IMR-90 (cell line): ENCODE data around the gene RUSC1. TPM values are rescaled to one million over a fixed set of nuclear protein-coding genes. Genes with fewer than 3 reads are reported as not detected.

Experiments
- ATAC-seq: fragments of 200-7000 bp; cut with Tn5 transposase; 2 replicates; pipeline ENCODE4 v1.9.1; 2020; ENCODE audit warnings: low read depth, mild to moderate bottlenecking, moderate library complexity
- BruUV-seq: library from RNA; stranded (reverse); fragments of 400-500 nt; replicated peaks from 2 replicates; lab custom pipeline; 2021; lab: Mats Ljungman, UMichigan
- CTCF ChIA-PET: fragments of 300-600 bp; formaldehyde crosslinking; extraction: SDS; loops from one replicate; lab custom pipeline; 2021; ENCODE audit warnings: antibody characterized with exemption; lab: Yijun Ruan, JAX
- POLR2A ChIA-PET: fragments of 300-600 bp; sonication (Branson Sonifier 250); formaldehyde crosslinking; loops from one replicate; lab custom pipeline; 2022; ENCODE audit warnings: antibody characterized with exemption; ENCODE audit not compliant: unreplicated experiment; lab: Charles Lee
- DNase-seq: peaks from one replicate; pipeline ENCODE4 v3.0.0; 2013
- H2AFZ ChIP-seq: replicated peaks from 2 replicates; pipeline ENCODE3; 2013; ENCODE audit warnings: low read length, mild to moderate bottlenecking; ENCODE audit not compliant: poor library complexity
- H2AK5ac ChIP-seq: 2 replicates; pipeline ENCODE4 v1.6.1; 2013; ENCODE audit warnings: low read depth, low read length, inconsistent platforms
- H2AK9ac ChIP-seq: replicated peaks from 2 replicates; pipeline ENCODE3; 2013; ENCODE audit warnings: mild to moderate bottlenecking, low read depth, low read length, moderate library complexity; ENCODE audit not compliant: poor library complexity
- H2BK120ac ChIP-seq: 2 replicates; pipeline ENCODE4 v1.6.1; 2013; ENCODE audit warnings: low read depth, low read length, inconsistent platforms
- H2BK15ac ChIP-seq: 3 replicates; pipeline ENCODE4 v1.6.1; 2013; ENCODE audit warnings: low read depth, low read length, inconsistent platforms
- H2BK20ac ChIP-seq: 2 replicates; pipeline ENCODE4 v1.6.1; 2013; ENCODE audit warnings: low read depth, mild to moderate bottlenecking, inconsistent platforms, low read length, moderate library complexity
- H2BK5ac ChIP-seq: 2 replicates; pipeline ENCODE4 v1.6.1; 2013; ENCODE audit warnings: mild to moderate bottlenecking, low read depth, low read length, inconsistent platforms; ENCODE audit not compliant: poor library complexity, severe bottlenecking
- H3K14ac ChIP-seq: replicated peaks from 2 replicates; pipeline ENCODE4 v1.6.1; 2013; ENCODE audit warnings: low read depth, low read length, inconsistent platforms
- H3K18ac ChIP-seq: 2 replicates; pipeline ENCODE4 v1.6.1; 2013; ENCODE audit warnings: low read depth, low read length, control low read depth
- H3K23ac ChIP-seq: 2 replicates; pipeline ENCODE4 v1.6.1; 2013; ENCODE audit warnings: low read depth, low read length, inconsistent platforms
- H3K27ac ChIP-seq: 2 replicates; pipeline ENCODE4 v1.5.1; 2013; ENCODE audit warnings: mild to moderate bottlenecking, control low read depth, low read length; ENCODE audit not compliant: insufficient read depth
- H3K27me3 ChIP-seq: 2 replicates; pipeline ENCODE4 v1.6.1; 2013; ENCODE audit warnings: low read length; ENCODE audit not compliant: control insufficient read depth, insufficient read depth
- H3K36me3 ChIP-seq: 2 replicates; pipeline ENCODE4 v1.6.1; 2013; ENCODE audit warnings: low read length, mixed read lengths; ENCODE audit not compliant: control insufficient read depth, insufficient read depth
- H3K4ac ChIP-seq: 2 replicates; pipeline ENCODE4 v1.6.1; 2013; ENCODE audit warnings: low read depth, low read length, inconsistent platforms
- H3K4me1 ChIP-seq: 2 replicates; pipeline ENCODE4 v1.6.1; 2013; ENCODE audit warnings: low read length, mixed read lengths; ENCODE audit not compliant: control insufficient read depth, insufficient read depth
- H3K4me2 ChIP-seq: 2 replicates; pipeline ENCODE4 v1.6.1; 2013; ENCODE audit warnings: low read depth, mild to moderate bottlenecking, control low read depth, low read length, moderate library complexity
- H3K4me3 ChIP-seq: 2 replicates; pipeline ENCODE4 v1.5.1; 2013; ENCODE audit warnings: low read depth, mild to moderate bottlenecking, control low read depth, low read length, moderate library complexity; ENCODE audit not compliant: insufficient read depth
- H3K56ac ChIP-seq: 2 replicates; pipeline ENCODE4 v1.6.1; 2013; ENCODE audit warnings: low read length, inconsistent platforms; ENCODE audit not compliant: insufficient read depth; ENCODE audit errors: extremely low read depth
- H3K79me1 ChIP-seq, 2 experiments: 2 replicates each; pipeline ENCODE4 v1.6.1; 2013; ENCODE audit warnings: low read length in 2 of 2, inconsistent platforms in 1 of 2, low read depth in 1 of 2
- H3K9ac ChIP-seq: 2 replicates; pipeline ENCODE4 v1.6.1; 2013; ENCODE audit warnings: low read depth, low read length, control low read depth
- H3K9me1 ChIP-seq: 2 replicates; pipeline ENCODE4 v1.6.1; 2013; ENCODE audit warnings: low read length, inconsistent platforms; ENCODE audit not compliant: insufficient read depth
- H3K9me3 ChIP-seq: 2 replicates; pipeline ENCODE4 v1.6.1; 2013; ENCODE audit warnings: low read length; ENCODE audit not compliant: control insufficient read depth, insufficient read depth
- H4K20me1 ChIP-seq: 2 replicates; pipeline ENCODE4 v1.6.1; 2013; ENCODE audit warnings: low read length, inconsistent platforms; ENCODE audit not compliant: insufficient read depth
- H4K5ac ChIP-seq: 2 replicates; pipeline ENCODE4 v1.6.1; 2013; ENCODE audit warnings: mild to moderate bottlenecking, low read depth, low read length, control low read depth
- H4K8ac ChIP-seq, 2 experiments: 2 replicates each; pipeline ENCODE4 v1.6.1; 2013; ENCODE audit warnings: low read depth in 2 of 2, low read length in 2 of 2, control low read depth in 1 of 2, inconsistent platforms in 1 of 2
- H4K91ac ChIP-seq: 2 replicates; pipeline ENCODE4 v1.6.1; 2013; ENCODE audit warnings: low read depth, low read length, inconsistent platforms; ENCODE audit not compliant: insufficient read depth
- BHLHE40 ChIP-seq: fragments of 150-350 bp; IDR thresholded peaks from 2 replicates; pipeline ENCODE4 v1.6.1; 2016; ENCODE audit warnings: mild to moderate bottlenecking, low read depth, low read length
- CEBPB ChIP-seq: IDR thresholded peaks from 2 replicates; pipeline ENCODE4 v1.6.1; 2012; ENCODE audit warnings: low read depth, low read length, improper control_type of control experiment
- CTCF ChIP-seq: conservative IDR thresholded peaks from 2 replicates; pipeline ENCODE4 v1.5.1; 2012; ENCODE audit warnings: mild to moderate bottlenecking, low read depth, low read length, improper control_type of control experiment
- ELK1 ChIP-seq: fragments of 150-350 bp; IDR thresholded peaks from 2 replicates; pipeline ENCODE4 v1.6.1; 2016; ENCODE audit warnings: low read depth, mild to moderate bottlenecking, low read length, moderate library complexity, borderline replicate concordance
- FOS ChIP-seq: fragments of 150-350 bp; IDR thresholded peaks from 2 replicates; pipeline ENCODE4 v1.6.1; 2016; ENCODE audit warnings: low read depth, low read length
- MAFK ChIP-seq: IDR thresholded peaks from 2 replicates; pipeline ENCODE4 v1.6.1; 2012; ENCODE audit warnings: low read depth, low read length, improper control_type of control experiment
- MAZ ChIP-seq: IDR thresholded peaks from 2 replicates; pipeline ENCODE4 v1.6.1; 2012; ENCODE audit warnings: low read depth, mild to moderate bottlenecking, low read length, improper control_type of control experiment, moderate library complexity, borderline replicate concordance
- MXI1 ChIP-seq: IDR thresholded peaks from 2 replicates; pipeline ENCODE4 v1.6.1; 2012; ENCODE audit warnings: low read depth, mild to moderate bottlenecking, low read length, moderate library complexity, borderline replicate concordance
- POLR2A ChIP-seq: IDR thresholded peaks from 2 replicates; pipeline ENCODE4 v1.6.1; 2012; ENCODE audit warnings: mild to moderate bottlenecking, low read depth, low read length
- RCOR1 ChIP-seq: IDR thresholded peaks from 2 replicates; pipeline ENCODE4 v1.6.1; 2012; ENCODE audit warnings: mild to moderate bottlenecking, low read length, improper control_type of control experiment; ENCODE audit not compliant: insufficient replicate concordance
- SMC3 ChIP-seq: fragments of 150-350 bp; IDR thresholded peaks from 2 replicates; pipeline ENCODE4 v1.6.1; 2016; ENCODE audit warnings: low read depth, mild to moderate bottlenecking, antibody characterized with exemption, low read length, moderate library complexity
- USF2 ChIP-seq: fragments of 150-350 bp; IDR thresholded peaks from 2 replicates; pipeline ENCODE4 v1.6.1; 2017; ENCODE audit warnings: mild to moderate bottlenecking, antibody characterized with exemption, low read length, low read depth
- WGBS, 2 experiments: methylation state at CpG; one replicate each; pipeline versions ENCODE4 v1.1.5 to v1.1.7; 2013; ENCODE audit warnings: missing lambda C conversion rate in 2 of 2; ENCODE audit not compliant: insufficient read length in 1 of 2; ENCODE audit errors: extremely low coverage in 2 of 2; 5-methylcytosine and 5-hydroxymethylcytosine counted together
- dilution Hi-C: fragments of 300-500 bp; cut with HindIII; formaldehyde crosslinking; loops from one replicate; pipeline ENCODE4 v1.14.3; 2018; ENCODE audit warnings: low sequenced_read_pairs; ENCODE audit not compliant: unreplicated experiment
- in situ Hi-C: fragments of 300-500 bp; cut with MboI; formaldehyde crosslinking; loops from 3 replicates; pipeline ENCODE4 v1.14.3; 2019; ENCODE audit warnings: low sequenced_read_pairs, inconsistent platforms, mixed read lengths
- intact Hi-C: fragments of 100-400 bp; cut with micrococcal nuclease; formaldehyde crosslinking; loops from 2 replicates; pipeline ENCODE4 v1.10.0; 2022
- polyA plus RNA-seq, 3 experiments: library from polyadenylated mRNA; depleted of rRNA; stranded (reverse); fragments of >200 nt; gene quantifications; 2 replicates each; pipeline ENCODE4 v1.2.3, GENCODE V29; 2012; ENCODE audit warnings: low replicate concordance in 1 of 3
- total RNA-seq: library from RNA; depleted of rRNA; stranded (reverse); fragments of >200 nt; gene quantifications from 2 replicates; pipeline ENCODE4 v1.2.3, GENCODE V29; 2012

The RUSC1 gene
- total and polyA plus RNA-seq, 2 of the 4 experiments (the other 2 are of a cell fraction): 4.1 to 31.4 TPM

- CTCF ChIA-PET: interaction anchor here (0.9 kb wide), 1 partner anchor 9 kb away, joined by 3 read pairs; no protein-coding TSS in a partner anchor
- Histone ChIP-seq H3K4ac (no peak overlapping the region), H2BK5ac (no peak overlapping the region), H3K9me3 (no peaks in the 10 kb centered on the region), H2AFZ (no peak overlapping the region), H3K27ac (no peak overlapping the region), H3K18ac (no peak overlapping the region), H3K36me3 (peaks cover 26% of the 10 kb centered on the region), H3K4me1 (peaks cover 6% of the 10 kb centered on the region; the same call in 1 of the 2 replicates), H2BK15ac (no peak overlapping the region), H4K91ac (no peak overlapping the region), H2AK5ac (no peak overlapping the region), H3K9ac (no peak overlapping the region), H2BK20ac (no peak overlapping the region), H2BK120ac (no peak overlapping the region), H4K20me1 (no peaks in the 10 kb centered on the region), H2AK9ac (no peak overlapping the region), H3K79me1 (peaks cover 5 to 55% of the 10 kb centered on the region in 2 experiments), H3K14ac (no peak overlapping the region), H3K4me2 (no peak overlapping the region), H3K23ac (no peak overlapping the region), H4K5ac (no peak overlapping the region), H3K56ac (no peak overlapping the region), H3K27me3 (no peaks in the 10 kb centered on the region), H4K8ac (no peak overlapping the region), H3K9me1 (peaks cover 10% of the 10 kb centered on the region; the same call in 1 of the 2 replicates), H3K4me3 (no peak overlapping the region)
- POLR2A ChIA-PET: no interaction called here
- ATAC-seq (no peak), DNase-seq (no peak)
- intact Hi-C loops: no loop called here
- WGBS, 2 experiments: no CpG with 5 or more reads among the region's 3 CpGs
- dilution Hi-C loops: no loop called here
- TF ChIP-seq RCOR1: no peak
- no peak for TF ChIP-seq ELK1
- TF ChIP-seq POLR2A: no peak
- no peak for TF ChIP-seq USF2
- no peak for TF ChIP-seq MXI1
- TF ChIP-seq FOS: no peak
- TF ChIP-seq MAFK: no peak
- no peak for TF ChIP-seq MAZ
- no peak for TF ChIP-seq BHLHE40
- no peak for TF ChIP-seq CEBPB
- no peak for TF ChIP-seq CTCF
- TF ChIP-seq SMC3: no peak
- BruUV-seq: no TSS peak
- in situ Hi-C loops: loop anchor here (5.0 kb wide), 1 partner anchor 40 kb away; the partner anchor contains the start of gene HCN3
These were observed 3.8 kb upstream of the RUSC1 start for GRCh38 chr1:155316922-155317321.
